Fibroblast of lung (primary cell): ENCODE data around the gene RTCB.

Experiments used
- CTCF ChIP-seq, 2 donors: IDR thresholded peaks in 1 of 2; conservative IDR thresholded peaks in 1 of 2; 1 replicate in 1 of 2; 2 replicates in 1 of 2; pipeline ENCODE4 v1.5.1; 2011 to 2012; ENCODE audit warnings: low read length in 2 of 2, control low read depth in 1 of 2, inconsistent platforms in 1 of 2, low read depth in 1 of 2, mild to moderate bottlenecking in 1 of 2
- EZH2 ChIP-seq: IDR thresholded peaks from 2 replicates; pipeline ENCODE4 v1.5.1; 2012; ENCODE audit warnings: low read length, control low read depth, mild to moderate bottlenecking; ENCODE audit errors: missing control alignments

DNA sequence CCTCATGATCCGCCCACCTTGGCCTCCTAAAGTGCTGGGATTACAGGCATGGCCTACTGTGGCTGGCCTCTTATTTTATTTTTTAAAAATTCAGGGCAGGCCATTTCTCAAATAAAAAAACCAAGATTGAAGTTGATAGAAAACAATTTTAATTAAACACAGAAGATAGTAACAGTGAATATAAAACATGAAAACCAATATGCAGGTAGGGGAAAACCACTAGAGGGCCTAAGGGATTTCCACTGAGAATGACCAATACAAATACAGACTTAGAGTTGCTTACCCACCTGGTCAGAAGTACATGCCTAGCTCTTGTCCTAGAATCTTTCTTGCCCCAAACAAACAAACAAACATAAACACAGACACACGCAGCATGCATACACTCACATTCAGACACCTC is 1.7 kb upstream of the RTCB start:
- TF ChIP-seq CTCF (conservative IDR thresholded peaks at IDR 0.05 in 1 of 2, IDR thresholded peaks at IDR 0.05 in 1 of 2; ENCODE audit: low read depth in 1 of 2, low read length in 2 of 2) (peak; percentile 43 to 58), EZH2 (no peak)
